ENCODE measurements around the gene NCDN.

- TF ChIP-seq POLR2A (IDR thresholded peaks at IDR 0.05): no peak
- no peak for TF ChIP-seq CTCF (IDR thresholded peaks at IDR 0.05)
These were observed 26.2 kb upstream of the NCDN start for GRCh38 chr1:35531368-35531767.
